HL-60/S4 (cell line): ENCODE data around the gene TWIST2.

Experiments used
- in situ Hi-C: fragments of 300-500 bp; cut with MboI; formaldehyde crosslinking; loops from 2 replicates; pipeline ENCODE4 v1.14.3; 2022; ENCODE audit warnings: low sequenced_read_pairs

The TWIST2 gene

DNA sequence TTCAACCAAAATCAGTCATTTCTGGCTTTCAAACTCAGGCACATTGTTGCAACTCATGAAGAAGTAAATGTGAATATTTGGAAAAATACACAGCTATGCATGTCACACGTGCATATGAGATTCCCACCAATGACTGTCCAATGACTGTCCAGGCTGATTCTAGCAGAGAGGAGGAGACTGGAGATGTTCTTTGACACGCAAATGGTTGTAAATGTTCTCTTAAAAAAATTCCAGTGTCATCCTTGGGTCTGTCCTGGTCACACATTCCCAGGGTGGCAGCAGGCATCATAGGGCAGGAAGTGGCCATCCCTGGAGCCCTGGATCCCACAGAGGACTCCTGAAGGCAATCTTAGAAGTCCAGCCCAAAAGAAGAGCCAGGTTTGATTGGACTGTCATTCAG is 40.9 kb downstream of the TWIST2 start:
- in situ Hi-C loops = no loop called here

DNA sequence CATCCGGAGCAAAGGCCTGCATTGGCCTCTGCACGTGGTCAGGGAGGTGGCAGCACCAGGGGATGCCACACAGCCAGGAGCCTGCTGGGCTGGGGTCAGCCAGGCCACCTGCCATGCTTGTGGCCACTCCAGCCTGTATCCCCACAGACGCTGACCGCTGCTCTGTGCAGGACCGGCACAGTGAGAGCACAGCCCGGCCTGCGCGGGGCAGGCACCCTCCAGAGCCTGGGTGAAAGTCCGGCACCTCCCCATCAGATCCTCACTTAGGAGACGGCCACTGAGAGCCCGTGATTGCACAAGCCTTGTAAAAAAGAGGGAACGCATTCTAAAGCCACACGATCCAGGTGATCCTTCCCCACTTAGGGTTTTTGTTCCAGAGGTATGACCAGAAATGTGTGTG is 42.2 kb downstream of the TWIST2 start:
- in situ Hi-C loops = no loop called here

DNA sequence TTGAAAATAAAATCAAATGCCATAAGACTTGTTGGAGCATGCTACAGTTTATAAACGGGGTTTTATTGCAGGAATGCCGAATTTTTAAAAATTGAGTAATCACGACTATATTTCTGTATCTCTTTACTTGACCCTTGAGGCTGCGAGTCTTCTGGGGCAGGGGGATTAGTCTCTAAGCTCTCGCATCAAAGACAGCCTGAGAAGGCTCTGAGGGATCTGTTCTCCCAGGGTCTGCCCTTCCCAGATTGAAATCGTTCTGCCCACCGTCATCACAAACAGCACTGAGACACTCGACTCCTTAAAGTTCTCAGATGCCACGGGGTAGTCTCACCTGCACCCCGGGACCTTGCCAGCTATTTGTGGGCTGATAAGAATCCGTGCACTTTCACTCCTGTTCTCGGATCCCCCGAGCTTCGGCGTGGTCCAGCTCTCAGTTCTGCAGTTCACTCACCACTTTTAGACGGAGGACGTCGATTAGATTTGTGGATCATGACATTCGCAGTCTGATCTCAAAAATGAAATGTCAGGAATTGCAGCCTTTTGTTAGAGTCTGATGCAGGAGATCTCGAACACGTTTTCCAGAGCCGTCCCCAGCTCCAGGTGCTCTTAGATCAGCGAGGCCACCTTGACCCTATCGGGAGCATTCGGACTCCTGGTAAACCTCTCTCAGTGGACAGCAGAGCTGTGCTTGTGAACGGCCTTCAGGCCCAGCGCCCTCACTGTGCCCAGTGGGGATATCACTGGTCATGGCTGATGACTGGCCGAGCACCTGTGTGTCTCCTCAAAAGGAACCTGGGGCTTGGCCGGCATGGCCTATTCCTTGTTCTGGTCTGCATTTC is 43.0 kb downstream of the TWIST2 start:
- in situ Hi-C loops = no loop called here

DNA sequence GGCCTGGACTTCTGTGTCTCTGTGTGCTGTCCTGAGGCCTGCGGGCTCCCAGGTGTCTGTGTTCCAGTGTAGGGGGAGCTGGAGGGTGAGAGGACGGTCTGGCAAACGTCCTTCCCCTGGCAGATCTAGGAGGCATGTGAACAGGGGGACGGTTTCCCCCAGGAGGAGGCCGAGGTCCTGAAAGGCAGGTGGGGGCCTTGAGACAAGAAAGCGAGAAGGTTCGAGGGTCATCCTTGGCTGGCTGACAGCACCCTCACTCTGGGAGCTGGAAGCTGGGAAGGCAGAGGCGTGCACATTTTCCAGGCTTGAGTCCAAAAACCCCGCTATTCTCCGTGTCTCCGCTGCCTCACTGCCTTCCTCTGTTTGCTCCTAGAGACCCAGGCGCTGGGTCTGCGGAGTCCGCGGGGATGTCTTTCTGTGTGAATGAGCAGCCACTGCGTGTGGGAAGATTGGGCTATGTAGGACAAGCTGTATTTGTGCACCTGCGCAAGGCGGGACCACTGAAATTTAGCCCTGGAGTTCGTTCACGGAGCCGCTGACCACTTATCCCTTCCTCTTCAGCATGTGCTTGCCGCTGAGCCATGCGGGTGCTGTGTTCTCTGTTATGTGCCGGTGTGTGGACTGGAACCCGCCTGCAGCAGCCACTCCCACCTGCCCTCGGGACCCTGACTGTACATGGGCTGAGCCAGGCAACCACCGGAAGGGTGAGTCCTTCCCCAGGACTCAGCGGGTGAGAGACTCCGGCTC is 43.7 kb downstream of the TWIST2 start:
- in situ Hi-C loops = no loop called here

DNA sequence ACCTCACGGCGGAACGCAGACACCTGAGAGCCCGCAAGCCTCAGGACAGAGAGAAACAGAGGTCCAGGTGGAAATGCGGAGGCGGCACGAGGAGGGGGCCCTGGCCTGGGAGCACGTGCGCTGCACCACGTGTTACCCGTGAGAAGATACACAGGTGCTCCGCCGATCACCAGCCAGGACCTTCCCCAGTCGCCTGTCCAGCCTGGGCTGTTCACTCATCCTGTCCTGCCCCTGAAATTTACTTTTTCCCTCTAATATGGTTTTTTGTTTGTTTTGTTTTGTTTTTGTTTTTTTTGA is 44.3 kb downstream of the TWIST2 start:
- in situ Hi-C loops = no loop called here

DNA sequence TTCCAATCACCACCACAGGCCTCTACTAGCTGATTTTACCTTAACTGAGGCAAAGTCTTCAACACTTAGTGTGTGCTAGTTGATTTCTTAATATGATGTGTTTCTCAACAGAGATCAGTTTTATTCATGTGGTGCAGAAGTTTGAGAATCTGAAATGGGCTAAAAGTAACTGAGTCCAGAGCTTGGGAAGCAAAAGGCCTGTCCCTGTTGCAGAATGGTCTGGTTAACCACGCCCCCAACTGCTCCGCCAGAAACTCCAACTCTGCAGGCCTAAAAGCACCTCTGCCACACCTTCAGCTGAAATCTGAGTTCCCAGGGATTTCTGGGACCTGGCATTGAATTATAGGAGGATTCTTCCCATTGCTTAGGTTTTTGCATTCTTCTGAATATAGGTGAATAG is 44.9 kb downstream of the TWIST2 start:
- in situ Hi-C loops = no loop called here

DNA sequence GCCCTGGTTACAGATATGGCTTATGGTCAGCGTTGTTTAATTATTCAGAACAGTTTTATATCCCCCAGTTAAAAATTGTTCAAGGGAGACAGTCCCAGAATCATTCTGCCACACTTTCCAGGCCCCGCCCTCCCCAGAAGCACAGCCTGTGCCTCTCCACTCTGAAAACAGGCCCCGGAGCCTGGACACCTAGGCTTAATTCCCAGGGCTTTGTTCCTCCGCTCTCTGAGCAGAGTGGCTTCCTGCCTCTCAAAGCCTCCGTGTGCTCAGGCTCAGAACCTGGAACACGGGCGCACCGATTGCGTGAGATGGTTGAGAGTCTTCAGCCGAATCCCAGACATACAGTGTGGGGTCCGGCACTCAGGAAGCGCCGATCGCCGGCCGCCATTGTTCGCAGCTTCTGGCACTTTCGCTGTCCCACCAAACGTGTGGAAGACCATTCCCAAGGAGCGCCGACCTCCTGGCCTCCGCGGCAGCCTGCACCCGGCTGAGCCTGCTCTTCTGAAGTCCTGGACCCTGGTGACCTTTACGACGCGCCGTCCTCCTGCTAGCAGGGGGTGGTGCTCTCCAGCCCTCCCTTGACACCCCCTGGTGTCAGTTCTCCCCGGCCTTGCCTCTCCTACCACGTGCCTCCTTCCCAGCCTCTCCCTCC is 45.6 kb downstream of the TWIST2 start:
- in situ Hi-C loops = no loop called here

DNA sequence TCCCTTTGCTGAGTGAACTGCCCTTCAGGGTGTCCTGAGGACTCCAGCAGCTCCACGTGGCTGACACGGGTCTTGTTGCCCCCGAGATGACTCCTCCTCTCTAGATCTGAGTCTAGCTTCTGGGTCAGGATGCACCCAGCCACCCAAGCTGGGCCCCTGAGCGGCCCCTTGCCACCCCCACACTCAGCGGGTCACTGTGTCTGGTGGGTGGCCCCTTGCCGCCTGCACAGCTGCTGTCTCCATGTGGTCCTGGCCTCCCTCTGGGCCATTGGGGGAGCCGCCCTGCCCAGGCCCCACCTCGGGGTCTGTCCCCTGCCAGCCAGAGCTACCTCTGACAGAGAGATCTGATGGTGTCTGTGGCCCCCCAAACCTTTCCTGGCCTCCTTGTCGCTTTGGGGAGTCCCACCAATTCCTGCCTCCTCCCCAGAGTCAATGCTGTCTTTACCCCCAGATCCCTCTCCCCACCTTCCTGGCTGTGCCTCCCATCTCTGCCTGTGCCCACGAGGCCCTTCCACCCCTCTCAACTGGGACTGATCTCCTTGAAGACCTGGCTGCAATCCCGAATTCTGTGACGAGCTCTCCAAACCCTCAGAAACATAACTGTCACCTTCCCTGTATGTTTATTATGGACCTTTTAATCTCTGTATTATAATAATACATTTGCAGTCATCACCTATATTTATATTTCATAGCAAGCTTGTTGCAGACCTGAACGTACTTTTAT is 46.5 kb downstream of the TWIST2 start:
- in situ Hi-C loops = no loop called here

DNA sequence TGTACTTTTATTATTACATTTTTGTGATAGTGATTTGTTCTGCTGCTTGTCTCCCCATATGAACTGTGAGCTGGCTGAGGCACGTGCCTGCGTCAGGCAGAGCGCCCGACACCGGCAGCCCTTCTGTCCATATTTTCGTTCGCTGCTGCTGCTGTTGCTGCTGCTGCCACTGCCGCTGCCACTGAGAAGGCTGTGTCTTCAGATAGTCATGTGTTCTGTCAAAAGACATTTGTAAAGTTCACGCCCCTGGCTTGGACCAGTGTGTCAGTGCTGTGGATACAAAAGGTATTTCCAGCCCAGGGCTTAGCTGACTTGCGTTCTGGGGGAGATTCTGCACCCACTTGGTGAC is 47.0 kb downstream of the TWIST2 start:
- in situ Hi-C loops = no loop called here

DNA sequence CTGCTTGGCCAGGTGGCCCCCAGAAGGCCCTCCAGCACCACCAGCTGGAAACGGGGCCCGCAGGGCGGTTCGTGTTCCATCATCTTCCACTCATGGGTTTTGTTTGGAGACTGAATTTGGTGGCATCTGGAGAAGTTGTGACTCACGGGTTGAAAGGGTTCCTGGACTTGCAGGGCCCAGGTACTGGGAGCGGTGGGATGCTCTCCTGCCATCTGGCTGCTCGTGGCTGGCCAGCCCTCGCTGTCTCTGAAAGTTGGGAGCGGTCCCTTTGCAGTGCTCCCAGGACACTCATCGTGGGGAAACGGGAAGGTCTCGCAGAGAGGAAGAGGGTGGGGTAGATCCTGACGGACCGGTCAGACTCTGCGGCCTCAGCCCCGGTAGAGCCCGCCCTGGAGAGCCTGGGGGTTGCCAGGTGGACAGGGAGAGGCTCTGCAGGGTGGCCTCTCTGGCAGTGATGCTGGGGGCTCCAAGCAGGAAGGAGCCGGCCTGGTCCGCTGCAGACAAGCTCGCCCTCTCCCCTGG is 47.5 kb downstream of the TWIST2 start:
- in situ Hi-C loops = no loop called here

DNA sequence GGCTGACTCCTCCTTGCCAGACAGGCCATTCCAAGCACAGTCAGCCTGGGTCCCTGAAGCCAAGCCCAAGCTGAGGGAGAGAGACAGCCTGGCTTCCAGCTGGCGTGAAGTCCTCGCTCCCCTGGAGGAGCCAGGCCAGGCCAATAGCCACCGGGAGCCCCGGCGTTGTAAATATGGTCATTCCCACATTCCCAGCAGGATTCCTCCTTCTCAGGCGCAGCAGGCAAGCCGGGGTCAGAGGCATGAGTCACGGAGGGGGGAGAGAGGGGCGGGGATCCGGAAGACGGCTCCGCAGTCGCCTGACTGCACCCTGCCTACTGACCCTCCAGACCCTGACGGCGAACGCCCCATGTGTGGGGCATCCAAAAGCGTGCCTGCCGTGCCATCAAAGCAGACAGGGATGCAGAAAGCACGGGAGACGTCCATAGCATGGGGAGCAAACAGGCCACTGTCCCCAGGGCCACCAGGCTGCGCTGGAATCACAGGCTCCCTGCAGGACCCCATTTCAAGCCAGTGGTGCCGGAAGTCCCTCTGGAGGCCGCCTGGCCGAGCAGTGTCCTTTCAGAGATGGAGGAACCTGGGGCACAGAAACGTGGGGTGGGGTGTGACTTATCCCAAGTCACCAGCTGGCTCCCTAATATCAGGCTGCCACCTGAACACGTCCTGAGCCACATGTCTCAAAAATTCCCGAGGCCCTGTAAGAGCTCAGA is 48.2 kb downstream of the TWIST2 start:
- in situ Hi-C loops = no loop called here

DNA sequence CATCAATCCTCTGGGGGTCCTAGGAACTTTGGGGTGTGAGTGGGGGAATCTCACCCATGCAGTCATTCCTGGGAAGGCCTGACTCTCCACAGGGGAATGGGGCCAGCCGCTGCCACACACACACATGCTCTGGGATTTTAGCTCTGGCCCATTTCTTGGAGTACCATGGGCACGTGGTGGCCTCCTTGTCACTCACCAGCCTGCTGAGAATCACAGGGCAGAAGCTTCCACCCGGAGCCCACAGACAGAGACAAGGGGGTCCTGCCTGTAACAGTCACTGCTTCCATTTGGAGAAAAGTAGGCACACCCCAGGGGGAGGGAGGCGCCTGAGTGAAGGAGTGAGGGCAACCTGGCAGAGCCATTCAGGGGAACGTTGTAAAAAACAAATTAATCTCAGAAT is 48.8 kb downstream of the TWIST2 start:
- in situ Hi-C loops = no loop called here

DNA sequence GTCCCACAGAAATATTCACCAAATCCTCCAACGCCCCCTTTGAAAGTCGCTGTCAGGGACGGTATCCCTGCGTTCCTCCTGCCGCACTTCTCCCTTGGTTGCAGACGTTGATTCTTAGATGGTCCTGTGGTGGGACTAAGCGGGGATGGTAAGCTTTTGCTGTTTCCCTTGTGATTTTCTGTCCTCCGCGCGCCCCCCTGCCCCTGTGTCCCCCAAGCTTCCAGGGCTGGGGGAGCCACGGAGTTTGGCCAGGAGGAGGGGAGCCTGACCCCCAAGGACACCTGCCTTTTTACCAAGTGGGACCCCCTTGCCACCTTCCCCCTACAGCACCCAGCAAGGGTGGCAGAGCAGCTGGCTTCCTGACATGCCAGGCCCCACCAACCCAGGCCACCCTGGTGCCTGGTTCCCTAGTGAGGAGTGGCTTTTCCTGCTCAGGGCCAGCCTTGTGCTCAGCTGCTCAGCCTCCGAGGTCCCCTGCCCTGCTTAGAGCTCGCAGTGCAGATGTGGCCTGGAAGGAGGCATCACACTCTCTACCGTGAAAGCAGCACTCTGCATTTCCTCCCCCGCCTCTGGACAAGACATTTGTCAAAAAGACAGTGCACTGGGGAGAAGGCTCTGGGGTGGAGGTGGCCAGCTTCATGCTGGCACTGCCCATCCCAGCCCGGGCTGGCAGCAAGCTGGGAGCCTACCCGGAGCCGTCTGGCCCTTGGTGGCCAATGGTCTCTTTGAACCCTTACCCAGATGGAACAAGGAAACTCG is 49.4 kb downstream of the TWIST2 start:
- in situ Hi-C loops = no loop called here

DNA sequence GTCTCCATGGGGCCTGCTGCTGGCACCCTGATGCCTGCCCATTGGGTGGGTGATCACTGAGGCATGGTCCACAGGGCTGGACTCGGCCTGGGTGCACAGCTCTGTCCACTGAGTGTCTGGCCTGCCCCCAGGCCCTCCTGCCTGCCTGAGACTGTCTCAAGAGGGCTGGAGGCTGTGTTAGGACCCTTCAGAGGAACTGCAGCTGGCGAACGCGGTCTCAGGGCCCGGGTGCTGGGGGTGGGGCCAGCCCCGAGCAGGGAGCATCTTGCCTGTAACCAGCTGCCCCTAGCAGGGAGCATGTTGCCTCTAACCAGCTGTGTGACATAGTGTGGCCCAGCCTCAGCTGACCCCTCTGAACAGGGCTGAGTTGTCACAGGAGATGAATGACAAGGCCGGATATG is 50.0 kb downstream of the TWIST2 start:
- in situ Hi-C loops = no loop called here

DNA sequence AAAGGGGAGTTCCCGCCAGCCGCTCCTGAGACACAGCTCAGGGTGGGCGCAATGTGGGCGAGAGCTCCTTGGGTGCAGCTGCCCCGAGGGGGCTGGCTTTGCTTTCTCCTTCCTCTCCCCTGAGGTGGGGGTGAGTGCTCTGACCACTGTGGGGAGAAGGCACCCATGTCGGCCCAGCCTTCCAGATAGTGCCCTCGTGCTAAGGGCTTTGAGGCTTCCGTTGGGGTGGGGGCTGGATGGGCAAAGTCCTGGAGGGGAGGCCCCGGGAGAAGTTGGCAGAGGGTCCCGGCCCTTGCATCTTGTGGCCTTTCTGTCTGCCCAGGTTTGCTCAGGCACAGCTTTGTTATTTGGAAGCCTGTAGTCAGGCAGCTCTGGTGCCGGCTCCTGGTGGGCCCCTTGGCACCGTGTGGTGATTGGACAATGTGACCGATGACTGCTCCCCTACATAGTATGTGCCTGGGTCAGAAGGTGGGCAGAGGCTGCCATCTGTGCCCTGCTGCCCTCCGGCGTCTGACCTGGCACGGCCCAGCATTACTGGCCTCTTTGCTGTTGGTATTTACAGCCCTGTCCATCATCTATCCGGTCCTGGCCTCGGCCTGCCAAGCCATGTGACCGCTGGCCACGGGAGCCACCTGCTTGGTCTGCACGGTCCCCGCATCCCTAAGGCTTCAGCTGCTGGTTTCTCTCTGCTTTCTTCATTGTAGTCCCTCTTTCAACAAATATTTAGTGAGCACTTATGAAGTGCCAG is 50.8 kb downstream of the TWIST2 start:
- in situ Hi-C loops = no loop called here

DNA sequence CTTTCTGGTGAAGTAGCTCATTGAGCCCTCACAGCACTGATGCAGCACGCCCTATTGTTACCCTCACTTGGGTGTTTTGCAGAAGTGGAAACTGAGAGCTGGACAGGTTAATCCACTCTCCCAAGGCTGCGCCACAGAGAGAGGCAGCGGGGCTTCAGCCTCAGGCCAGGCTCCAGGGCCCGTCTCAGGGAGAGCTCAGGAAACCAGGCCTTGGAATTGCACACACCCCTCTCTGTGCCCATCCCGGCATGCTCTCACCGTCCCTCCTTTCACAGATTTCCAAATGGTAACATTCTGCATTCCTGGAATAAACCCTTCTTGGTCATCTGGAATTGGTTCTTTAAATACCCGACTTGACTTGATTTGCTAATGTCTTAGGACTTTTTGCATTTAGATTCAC is 51.5 kb downstream of the TWIST2 start:
- in situ Hi-C loops = no loop called here

DNA sequence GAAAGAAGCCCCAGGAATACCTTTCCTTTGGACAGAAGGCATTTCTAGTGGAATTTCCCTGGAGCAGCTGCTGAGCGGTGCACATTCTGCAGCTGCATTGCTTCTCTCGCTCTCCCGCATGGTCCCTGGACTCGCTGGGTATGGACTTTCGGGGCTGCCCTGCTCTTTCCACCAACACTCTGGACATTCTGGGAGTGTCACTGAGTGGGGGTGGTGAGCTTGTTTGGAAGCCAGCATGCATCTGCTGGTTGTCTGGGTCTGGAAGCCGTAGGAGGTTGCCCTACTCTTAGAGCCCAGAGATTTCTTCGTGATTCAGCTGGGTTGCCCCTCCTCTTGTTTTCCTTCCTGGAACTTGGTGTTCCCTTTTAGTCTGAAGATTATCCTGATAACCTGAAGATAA is 52.6 kb downstream of the TWIST2 start:
- in situ Hi-C loops = no loop called here

DNA sequence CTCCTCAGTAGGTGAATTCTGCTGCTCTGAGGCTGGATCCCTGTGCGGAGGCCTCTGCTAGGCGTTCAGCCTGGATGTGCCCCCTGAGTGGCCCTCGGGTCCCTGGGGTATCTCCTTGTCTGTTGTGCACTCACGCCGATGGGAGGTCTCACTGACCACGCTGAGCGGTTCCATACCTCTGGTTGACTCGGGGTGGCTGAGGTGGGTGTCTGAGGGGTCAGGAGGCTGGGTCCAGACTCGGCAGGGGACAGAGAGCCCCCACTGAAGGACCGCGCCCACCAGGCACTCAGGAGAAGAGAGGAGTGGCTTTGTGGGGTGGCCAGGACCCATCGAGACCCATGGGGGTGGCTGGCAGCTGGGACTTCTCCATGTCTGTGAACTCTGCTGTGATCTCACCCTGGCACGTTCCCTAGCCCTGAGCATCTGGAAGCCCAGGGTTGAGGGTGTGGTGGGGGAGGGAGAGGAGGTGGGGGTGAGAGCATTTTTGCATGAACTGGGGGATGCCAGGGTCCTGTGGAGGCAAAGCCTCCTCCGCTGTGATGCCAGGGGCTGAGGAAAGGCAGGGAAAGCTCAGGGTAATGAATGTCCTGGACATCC is 53.7 kb downstream of the TWIST2 start:
- in situ Hi-C loops = no loop called here

DNA sequence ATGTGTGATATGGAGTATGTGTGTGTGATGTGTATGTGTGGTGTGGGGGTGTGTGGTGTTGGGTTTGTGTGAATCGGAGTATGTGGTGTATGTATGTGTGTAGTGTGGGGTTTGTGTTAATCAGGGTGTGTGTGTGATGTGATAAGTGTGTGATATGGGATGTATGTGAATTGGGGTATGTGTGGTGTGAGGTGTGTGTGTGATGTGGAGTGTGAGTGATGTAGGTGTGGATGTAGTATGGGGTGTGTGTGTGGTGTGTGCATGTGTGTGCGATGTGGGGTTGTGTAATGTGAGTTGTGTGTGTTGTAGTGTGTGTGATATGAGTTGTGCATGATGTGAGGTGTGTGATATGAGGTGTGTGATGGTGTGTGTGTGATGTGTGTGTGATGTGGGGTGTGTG is 54.4 kb downstream of the TWIST2 start:
- in situ Hi-C loops = no loop called here
